DOHH2 (cell line): ENCODE results near the gene NCKAP5.

Source experiments
- H3F3A ChIP-seq: fragments of 200-600 bp; sonication (generic), shearing (Covaris generic); 2 replicates; pipeline ENCODE4 v1.6.0; 2016; ENCODE audit warnings: antibody characterized with exemption, mild to moderate bottlenecking; ENCODE audit not compliant: control insufficient read depth, insufficient read depth
- H3K27ac ChIP-seq: fragments of 200-600 bp; sonication (generic); 2 replicates; pipeline ENCODE4 v1.5.1; 2014; ENCODE audit warnings: low read depth, mild to moderate bottlenecking, low read length, moderate library complexity
- H3K27me3 ChIP-seq: fragments of 200-600 bp; sonication (generic); 2 replicates; pipeline ENCODE4 v1.6.1; 2014; ENCODE audit warnings: mild to moderate bottlenecking, low read length, mixed read lengths; ENCODE audit not compliant: control insufficient read depth
- H3K36me3 ChIP-seq: fragments of 200-600 bp; sonication (generic); 2 replicates; pipeline ENCODE4 v1.6.1; 2014; ENCODE audit warnings: mild to moderate bottlenecking, low read length, moderate library complexity, mixed read lengths; ENCODE audit not compliant: control insufficient read depth
- H3K4me1 ChIP-seq: fragments of 200-600 bp; sonication (generic); 2 replicates; pipeline ENCODE4 v1.6.1; 2014; ENCODE audit warnings: mild to moderate bottlenecking, low read length, mixed read lengths; ENCODE audit not compliant: control insufficient read depth
- H3K4me2 ChIP-seq: fragments of 200-600 bp; sonication (generic); 2 replicates; pipeline ENCODE4 v1.6.0; 2014; ENCODE audit warnings: mild to moderate bottlenecking, low read length, moderate library complexity
- H3K4me3 ChIP-seq: fragments of 200-600 bp; sonication (generic); 2 replicates; pipeline ENCODE4 v1.5.1; 2014; ENCODE audit warnings: mild to moderate bottlenecking, low read length, mixed read lengths
- H3K79me2 ChIP-seq: fragments of 200-600 bp; sonication (generic); 2 replicates; pipeline ENCODE4 v1.6.1; 2014; ENCODE audit warnings: mild to moderate bottlenecking, low read length, mixed read lengths; ENCODE audit not compliant: control insufficient read depth
- H3K9me2 ChIP-seq: fragments of 200-600 bp; sonication (generic); replicated peaks from 2 replicates; pipeline ENCODE4 v1.6.1; 2014; ENCODE audit warnings: mild to moderate bottlenecking, low read length, mixed read lengths; ENCODE audit not compliant: control insufficient read depth
- H3K9me3 ChIP-seq: fragments of 200-600 bp; sonication (generic); 2 replicates; pipeline ENCODE4 v1.6.1; 2014; ENCODE audit warnings: antibody characterized with exemption, low read length, mixed read lengths; ENCODE audit not compliant: control insufficient read depth, insufficient read depth
- H4K20me1 ChIP-seq: fragments of 200-600 bp; sonication (generic); 2 replicates; pipeline ENCODE4 v1.6.0; 2014; ENCODE audit warnings: low read depth, mild to moderate bottlenecking, antibody characterized with exemption, low read length, moderate library complexity; ENCODE audit not compliant: control insufficient read depth, insufficient read depth
- EZH2phosphoT487 ChIP-seq: fragments of 200-600 bp; sonication (generic); IDR thresholded peaks from 2 replicates; pipeline ENCODE4 v1.6.1; 2017; ENCODE audit warnings: borderline replicate concordance, mild to moderate bottlenecking, antibody characterized with exemption, low read length, moderate library complexity, mixed read lengths
- TF ChIP-seq, protein P1 (sequence below): fragments of 200-600 bp; sonication (generic); IDR thresholded peaks from one replicate; pipeline ENCODE4 v1.5.1; 2014; ENCODE audit warnings: antibody characterized with exemption, mild to moderate bottlenecking, low read depth, low read length; ENCODE audit not compliant: poor library complexity, severe bottlenecking

Gene NCKAP5

DNA sequence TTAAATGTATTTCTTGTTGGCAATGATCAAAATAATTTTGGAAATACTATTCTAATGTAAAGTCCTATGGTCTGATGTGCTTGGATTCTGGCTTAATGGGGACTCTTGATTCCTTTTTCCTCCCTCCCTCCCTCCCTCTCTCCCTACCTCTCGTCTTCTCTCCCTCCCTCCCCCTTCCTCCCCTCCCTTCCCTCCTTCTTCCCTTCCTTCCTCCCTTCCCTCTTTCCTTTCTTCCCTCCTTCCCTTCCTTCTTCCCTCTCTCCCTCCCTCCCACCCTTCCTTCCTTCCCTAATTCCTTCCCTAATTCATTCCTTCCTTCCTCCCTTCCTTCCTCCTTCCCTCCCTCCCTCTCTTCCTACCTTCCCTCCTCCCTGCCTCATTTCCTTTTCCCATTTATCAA, 19.9 kb upstream of the NCKAP5 start:
- H3K36me3 ChIP-seq, result no peaks in the 10 kb centered on the region
- peaks cover 3% of the 10 kb centered on the region; the same call in 1 of the 2 replicates for H3K27me3 ChIP-seq
- H3K9me2 ChIP-seq, result no peaks in the 10 kb centered on the region
- H3K4me1 ChIP-seq, result no peaks in the 10 kb centered on the region
- H4K20me1 ChIP-seq, result no peaks in the 10 kb centered on the region
- no peak overlapping the region for H3K4me2 ChIP-seq
- TF ChIP-seq EZH2phosphoT487, result no peak
- TF ChIP-seq, protein P1, sequence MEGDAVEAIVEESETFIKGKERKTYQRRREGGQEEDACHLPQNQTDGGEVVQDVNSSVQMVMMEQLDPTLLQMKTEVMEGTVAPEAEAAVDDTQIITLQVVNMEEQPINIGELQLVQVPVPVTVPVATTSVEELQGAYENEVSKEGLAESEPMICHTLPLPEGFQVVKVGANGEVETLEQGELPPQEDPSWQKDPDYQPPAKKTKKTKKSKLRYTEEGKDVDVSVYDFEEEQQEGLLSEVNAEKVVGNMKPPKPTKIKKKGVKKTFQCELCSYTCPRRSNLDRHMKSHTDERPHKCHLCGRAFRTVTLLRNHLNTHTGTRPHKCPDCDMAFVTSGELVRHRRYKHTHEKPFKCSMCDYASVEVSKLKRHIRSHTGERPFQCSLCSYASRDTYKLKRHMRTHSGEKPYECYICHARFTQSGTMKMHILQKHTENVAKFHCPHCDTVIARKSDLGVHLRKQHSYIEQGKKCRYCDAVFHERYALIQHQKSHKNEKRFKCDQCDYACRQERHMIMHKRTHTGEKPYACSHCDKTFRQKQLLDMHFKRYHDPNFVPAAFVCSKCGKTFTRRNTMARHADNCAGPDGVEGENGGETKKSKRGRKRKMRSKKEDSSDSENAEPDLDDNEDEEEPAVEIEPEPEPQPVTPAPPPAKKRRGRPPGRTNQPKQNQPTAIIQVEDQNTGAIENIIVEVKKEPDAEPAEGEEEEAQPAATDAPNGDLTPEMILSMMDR, result no peak
- no peaks in the 10 kb centered on the region for H3K79me2 ChIP-seq
- H3K9me3 ChIP-seq, result no peaks in the 10 kb centered on the region
- H3F3A ChIP-seq, result no peaks in the 10 kb centered on the region
- no peak overlapping the region for H3K27ac ChIP-seq
- no peak overlapping the region for H3K4me3 ChIP-seq

DNA sequence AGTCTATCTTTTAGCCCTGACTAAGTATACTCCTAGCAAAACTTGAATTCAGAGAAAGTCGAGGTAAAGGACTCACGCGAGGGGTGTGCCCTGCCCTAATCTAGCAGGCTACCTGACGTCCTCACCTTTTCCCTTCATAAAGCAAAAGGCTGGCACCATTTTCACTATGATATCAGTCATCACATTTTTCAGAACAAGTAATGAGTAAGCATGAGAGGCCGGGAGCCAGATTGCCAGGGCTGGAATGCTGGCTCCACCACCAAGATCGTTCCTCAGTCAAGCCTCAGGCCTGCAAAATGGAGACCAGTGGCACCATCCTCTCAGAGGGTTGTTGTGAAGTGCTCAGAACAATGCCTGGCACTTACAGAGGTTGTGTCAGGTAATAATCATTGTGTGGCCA, 18.7 kb upstream of the NCKAP5 start:
- Histone ChIP-seq H3K9me2 (no peaks in the 10 kb centered on the region), H4K20me1 (no peaks in the 10 kb centered on the region), H3K27me3 (peaks cover 3% of the 10 kb centered on the region; the same call in 1 of the 2 replicates), H3K4me3 (no peak overlapping the region), H3K79me2 (no peaks in the 10 kb centered on the region), H3K9me3 (no peaks in the 10 kb centered on the region), H3K4me2 (no peak overlapping the region), H3K27ac (no peak overlapping the region), H3F3A (no peaks in the 10 kb centered on the region), H3K36me3 (no peaks in the 10 kb centered on the region), H3K4me1 (no peaks in the 10 kb centered on the region)
- TF ChIP-seq, protein P1, result no peak
- no peak for TF ChIP-seq EZH2phosphoT487

DNA sequence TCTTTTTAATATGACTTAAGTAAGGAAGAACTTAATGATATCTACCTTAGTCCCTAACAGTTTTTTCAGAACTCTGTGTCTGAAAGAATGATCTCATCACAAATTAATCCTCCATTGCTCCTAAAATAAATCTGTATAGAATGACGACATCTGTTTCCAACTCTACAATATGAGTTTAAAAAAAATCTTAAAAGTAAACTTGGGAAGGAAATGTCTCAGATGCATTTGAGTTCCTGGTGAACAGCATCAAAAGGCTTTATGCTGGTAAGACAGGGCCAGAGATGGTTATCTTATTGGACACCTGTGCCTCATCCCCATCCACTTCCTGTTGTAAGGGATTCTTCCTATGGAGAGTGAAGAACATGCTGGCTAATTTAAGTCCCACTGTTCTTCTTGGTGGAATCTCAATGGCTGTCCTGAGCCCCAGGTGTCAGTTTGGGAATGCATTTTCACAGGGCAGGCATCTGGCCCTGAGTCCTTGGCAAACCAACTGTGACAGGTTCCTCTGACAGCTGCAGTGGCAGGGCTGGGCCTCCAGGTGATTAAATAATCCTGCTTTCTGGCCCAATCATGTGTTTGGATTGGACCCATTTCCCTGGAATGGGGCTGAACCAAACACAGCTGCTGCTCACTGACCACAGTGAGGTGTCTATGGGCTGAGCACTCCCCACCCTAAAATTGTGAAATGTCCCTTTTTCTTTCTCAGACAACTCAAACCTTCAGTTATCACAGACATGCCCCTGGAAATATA, 12.9 kb upstream of the NCKAP5 start:
- H3K9me2 ChIP-seq, result no peaks in the 10 kb centered on the region
- H3K9me3 ChIP-seq, result no peaks in the 10 kb centered on the region
- no peaks in the 10 kb centered on the region for H3K79me2 ChIP-seq
- no peak overlapping the region for H3K27ac ChIP-seq
- H3K4me3 ChIP-seq, result no peak overlapping the region
- no peaks in the 10 kb centered on the region for H3K36me3 ChIP-seq
- H3K4me2 ChIP-seq, result no peak overlapping the region
- no peaks in the 10 kb centered on the region for H4K20me1 ChIP-seq
- no peaks in the 10 kb centered on the region for H3K4me1 ChIP-seq
- H3F3A ChIP-seq, result no peaks in the 10 kb centered on the region
- TF ChIP-seq, protein P1, result no peak
- H3K27me3 ChIP-seq, result no peaks in the 10 kb centered on the region
